HG03095 (cell line): ENCODE measurements around the gene PKD1.

ENCODE experiments used
- ATAC-seq: cut with Tn5 transposase; IDR thresholded peaks from one replicate; pipeline ENCODE4 v1.9.1; 2021; ENCODE audit warnings: moderate library complexity; ENCODE audit not compliant: unreplicated experiment

The PKD1 gene

GRCh38 chr16:2056681-2057407 lies 78.9 kb downstream of the PKD1 start:
- ATAC-seq, result no peak

- ATAC-seq, result no peak
Measured at GRCh38 chr16:2056077-2056476, 79.6 kb downstream of the PKD1 start.

GRCh38 chr16:2054543-2055245 lies 81.0 kb downstream of the PKD1 start:
- no peak for ATAC-seq

- ATAC-seq, result no peak
Measured at GRCh38 chr16:2053897-2054296, 81.8 kb downstream of the PKD1 start.

- no peak for ATAC-seq
Measured at GRCh38 chr16:2053211-2053610, 82.5 kb downstream of the PKD1 start.

- ATAC-seq, result no peak
Measured at GRCh38 chr16:2048116-2048543, 87.6 kb downstream of the PKD1 start.

GRCh38 chr16:2047330-2048115 lies 88.2 kb downstream of the PKD1 start, which contains the start of the genes NTHL1 and TSC2:
NTHL1 (minus strand) TSS chr16:2047834; CDS start chr16:2047823, 11 bp downstream.
TSC2 (plus strand) TSS chr16:2047985; CDS start chr16:2048616, 631 bp downstream.
- ATAC-seq, result peak; percentile 81

- no peak for ATAC-seq
Measured at GRCh38 chr16:2046893-2047329, 88.8 kb downstream of the PKD1 start.

- ATAC-seq, result no peak
Measured at GRCh38 chr16:2045965-2046892, 89.5 kb downstream of the PKD1 start.

GRCh38 chr16:2044541-2044940 lies 91.2 kb downstream of the PKD1 start:
- no peak for ATAC-seq

- ATAC-seq, result no peak
Measured at GRCh38 chr16:2043667-2044451, 91.8 kb downstream of the PKD1 start.

GRCh38 chr16:2042986-2043666 lies 92.6 kb downstream of the PKD1 start:
- ATAC-seq, result no peak

- no peak for ATAC-seq
Measured at GRCh38 chr16:2042171-2042985, 93.3 kb downstream of the PKD1 start.

GRCh38 chr16:2040787-2041522 lies 94.7 kb downstream of the PKD1 start:
- ATAC-seq, result no peak

GRCh38 chr16:2040041-2040786 lies 95.5 kb downstream of the PKD1 start:
- ATAC-seq, result no peak

- no peak for ATAC-seq
Measured at GRCh38 chr16:2039274-2040031, 96.2 kb downstream of the PKD1 start.
